Middle frontal gyrus (tissue), 1 donor: ENCODE data around the gene PKMYT1.
"Not testable (repeated sequence)": the region's sequence is repeated elsewhere in the genome, so short reads cannot be mapped to it uniquely, and the experiment has no call there.

Experiments used
- DNase-seq: peaks from one replicate; pipeline ENCODE4 v3.0.0-alpha.2; 2015; ENCODE audit warnings: low spot score; ENCODE audit errors: extremely low spot score

PKMYT1 gene

GRCh38 chr16:2962334-2963073 lies 17.7 kb downstream of the PKMYT1 start:
- DNase-seq: no peak

GRCh38 chr16:2960183-2961010 lies 19.8 kb downstream of the PKMYT1 start:
- DNase-seq: no peak

- no peak for DNase-seq
Observed at GRCh38 chr16:2959206-2959605, 21.0 kb downstream of the PKMYT1 start.

- DNase-seq: no peak
Observed at GRCh38 chr16:2956579-2956956, 23.7 kb downstream of the PKMYT1 start.

GRCh38 chr16:2955779-2956578 lies 24.3 kb downstream of the PKMYT1 start:
- DNase-seq: no peak

- DNase-seq: no peak
Observed at GRCh38 chr16:2955438-2955778, 24.8 kb downstream of the PKMYT1 start.

GRCh38 chr16:2954656-2955381 lies 25.4 kb downstream of the PKMYT1 start:
- DNase-seq: no peak

- DNase-seq: no peak
Observed at GRCh38 chr16:2953706-2954627, 26.3 kb downstream of the PKMYT1 start.

GRCh38 chr16:2952679-2953078 lies 27.6 kb downstream of the PKMYT1 start:
- no peak for DNase-seq

- no peak for DNase-seq
Observed at GRCh38 chr16:2950773-2951172, 29.5 kb downstream of the PKMYT1 start.

GRCh38 chr16:2950353-2950724 lies 29.9 kb downstream of the PKMYT1 start:
- no peak for DNase-seq

- DNase-seq: no peak
Observed at GRCh38 chr16:2949705-2950352, 30.4 kb downstream of the PKMYT1 start.

GRCh38 chr16:2948807-2949704 lies 31.2 kb downstream of the PKMYT1 start:
- no peak for DNase-seq

- no peak for DNase-seq
Observed at GRCh38 chr16:2946649-2947048, 33.6 kb downstream of the PKMYT1 start.

GRCh38 chr16:2943716-2944115 lies 36.5 kb downstream of the PKMYT1 start:
- DNase-seq: not testable (repeated sequence)

- no peak for DNase-seq
Observed at GRCh38 chr16:2942045-2942444, 38.2 kb downstream of the PKMYT1 start.

- DNase-seq: no peak
Observed at GRCh38 chr16:2939968-2940367, 40.3 kb downstream of the PKMYT1 start.

GRCh38 chr16:2938206-2938605 lies 42.0 kb downstream of the PKMYT1 start:
- DNase-seq: no peak

- no peak for DNase-seq
Observed at GRCh38 chr16:2937170-2937569, 43.1 kb downstream of the PKMYT1 start.
